Parathyroid adenoma (tissue), 2 donors: ENCODE results near the gene EDN2.

Experiments used
- H2AFZ ChIP-seq: fragments of 300-600 bp; sonication (generic); one replicate; pipeline ENCODE4 v1.7.0; 2017; ENCODE audit warnings: antibody characterized with exemption, mild to moderate bottlenecking
- H3K27ac ChIP-seq: fragments of 300-600 bp; sonication (generic); one replicate; pipeline ENCODE4 v1.7.0; 2017
- H3K27me3 ChIP-seq: fragments of 300-600 bp; sonication (generic); one replicate; pipeline ENCODE4 v1.7.0; 2017; ENCODE audit warnings: low read length; ENCODE audit not compliant: control insufficient read depth, insufficient read depth
- H3K36me3 ChIP-seq: fragments of 300-600 bp; sonication (generic); one replicate; pipeline ENCODE4 v1.7.0; 2017; ENCODE audit warnings: low read length; ENCODE audit not compliant: control insufficient read depth, insufficient read depth
- H3K4me1 ChIP-seq: fragments of 300-600 bp; sonication (generic); one replicate; pipeline ENCODE4 v1.7.0; 2017; ENCODE audit warnings: control low read depth
- H3K4me2 ChIP-seq: fragments of 300-600 bp; sonication (generic); one replicate; pipeline ENCODE4 v1.7.0; 2017; ENCODE audit warnings: low read length
- H3K4me3 ChIP-seq: fragments of 300-600 bp; sonication (generic); one replicate; pipeline ENCODE4 v1.7.0; 2017; ENCODE audit warnings: low read depth, low read length
- H3K79me2 ChIP-seq: fragments of 300-600 bp; sonication (generic); one replicate; pipeline ENCODE4 v1.7.0; 2017; ENCODE audit warnings: control low read depth
- H3K9ac ChIP-seq: fragments of 300-600 bp; sonication (generic); one replicate; pipeline ENCODE4 v1.7.0; 2017; ENCODE audit warnings: mild to moderate bottlenecking
- H3K9me3 ChIP-seq: fragments of 300-600 bp; sonication (generic); one replicate; pipeline ENCODE4 v1.7.0; 2017; ENCODE audit warnings: low read length; ENCODE audit not compliant: control insufficient read depth
- TF ChIP-seq, protein P1 (sequence below): fragments of 300-600 bp; sonication (generic); IDR thresholded peaks from one replicate; pipeline ENCODE4 v1.7.0; 2017; ENCODE audit warnings: antibody characterized with exemption, mild to moderate bottlenecking
- donor health status: primary hyperparathyroidism.

The EDN2 gene

GRCh38 chr1:41504114-41505035 lies 19.9 kb upstream of the EDN2 start:
- H3K4me1 ChIP-seq = no peaks in the 10 kb centered on the region
- TF ChIP-seq, protein P1, sequence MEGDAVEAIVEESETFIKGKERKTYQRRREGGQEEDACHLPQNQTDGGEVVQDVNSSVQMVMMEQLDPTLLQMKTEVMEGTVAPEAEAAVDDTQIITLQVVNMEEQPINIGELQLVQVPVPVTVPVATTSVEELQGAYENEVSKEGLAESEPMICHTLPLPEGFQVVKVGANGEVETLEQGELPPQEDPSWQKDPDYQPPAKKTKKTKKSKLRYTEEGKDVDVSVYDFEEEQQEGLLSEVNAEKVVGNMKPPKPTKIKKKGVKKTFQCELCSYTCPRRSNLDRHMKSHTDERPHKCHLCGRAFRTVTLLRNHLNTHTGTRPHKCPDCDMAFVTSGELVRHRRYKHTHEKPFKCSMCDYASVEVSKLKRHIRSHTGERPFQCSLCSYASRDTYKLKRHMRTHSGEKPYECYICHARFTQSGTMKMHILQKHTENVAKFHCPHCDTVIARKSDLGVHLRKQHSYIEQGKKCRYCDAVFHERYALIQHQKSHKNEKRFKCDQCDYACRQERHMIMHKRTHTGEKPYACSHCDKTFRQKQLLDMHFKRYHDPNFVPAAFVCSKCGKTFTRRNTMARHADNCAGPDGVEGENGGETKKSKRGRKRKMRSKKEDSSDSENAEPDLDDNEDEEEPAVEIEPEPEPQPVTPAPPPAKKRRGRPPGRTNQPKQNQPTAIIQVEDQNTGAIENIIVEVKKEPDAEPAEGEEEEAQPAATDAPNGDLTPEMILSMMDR = no peak
- no peaks in the 10 kb centered on the region for H3K9me3 ChIP-seq
- H2AFZ ChIP-seq = no peak overlapping the region
- H3K4me3 ChIP-seq = no peak overlapping the region
- no peaks in the 10 kb centered on the region for H3K27me3 ChIP-seq
- H3K36me3 ChIP-seq = no peaks in the 10 kb centered on the region
- no peak overlapping the region for H3K4me2 ChIP-seq
- no peak overlapping the region for H3K9ac ChIP-seq
- no peak overlapping the region for H3K27ac ChIP-seq
- H3K79me2 ChIP-seq = no peaks in the 10 kb centered on the region

GRCh38 chr1:41503538-41504113 lies 19.1 kb upstream of the EDN2 start:
- Histone ChIP-seq H3K27me3 (no peaks in the 10 kb centered on the region), H3K4me1 (no peaks in the 10 kb centered on the region), H2AFZ (no peak overlapping the region), H3K9me3 (no peaks in the 10 kb centered on the region), H3K79me2 (no peaks in the 10 kb centered on the region), H3K36me3 (no peaks in the 10 kb centered on the region), H3K4me2 (no peak overlapping the region), H3K4me3 (no peak overlapping the region), H3K27ac (no peak overlapping the region), H3K9ac (no peak overlapping the region)
- TF ChIP-seq, protein P1 = no peak

- H3K79me2 ChIP-seq = no peaks in the 10 kb centered on the region
- no peak overlapping the region for H3K4me3 ChIP-seq
- no peaks in the 10 kb centered on the region for H3K36me3 ChIP-seq
- no peak overlapping the region for H3K27ac ChIP-seq
- H3K4me1 ChIP-seq = no peaks in the 10 kb centered on the region
- no peak overlapping the region for H3K9ac ChIP-seq
- TF ChIP-seq, protein P1 = no peak
- no peaks in the 10 kb centered on the region for H3K27me3 ChIP-seq
- no peak overlapping the region for H2AFZ ChIP-seq
- H3K9me3 ChIP-seq = no peaks in the 10 kb centered on the region
- H3K4me2 ChIP-seq = no peak overlapping the region
These were observed 18.4 kb upstream of the EDN2 start for GRCh38 chr1:41502912-41503311.

DNA sequence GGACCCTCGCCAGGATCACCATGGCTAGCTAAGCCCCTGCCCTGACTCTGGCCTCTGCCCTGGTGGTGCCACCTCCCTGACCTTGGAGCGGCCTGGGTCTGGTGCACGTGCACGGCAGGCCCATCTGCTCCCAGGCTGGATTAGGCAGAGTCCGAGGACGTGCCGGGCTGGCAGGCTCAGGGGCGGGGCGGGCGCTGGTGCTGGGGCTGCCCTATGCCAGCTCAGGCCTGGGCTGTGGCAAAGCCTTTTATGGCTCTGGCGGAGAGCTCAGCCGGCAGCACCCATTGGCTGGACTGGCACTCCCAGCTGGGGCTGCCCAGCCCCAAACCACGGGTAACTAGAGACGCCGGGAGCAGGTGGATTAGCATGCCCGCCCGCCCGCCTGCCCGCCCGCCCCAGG lies 17.1 kb upstream of the EDN2 start:
- Histone ChIP-seq H3K9ac (no peak overlapping the region), H3K27me3 (no peaks in the 10 kb centered on the region), H3K27ac (no peak overlapping the region), H2AFZ (no peak overlapping the region), H3K4me3 (no peak overlapping the region), H3K4me2 (no peak overlapping the region), H3K4me1 (no peaks in the 10 kb centered on the region), H3K36me3 (no peaks in the 10 kb centered on the region), H3K9me3 (no peaks in the 10 kb centered on the region), H3K79me2 (no peaks in the 10 kb centered on the region)
- TF ChIP-seq, protein P1 = no peak
